Nephron progenitor cell (in vitro differentiated cells): ENCODE data around the gene KRTDAP.
A peak's percentile ranks its signal among the peaks of the same experiment; 100 is the strongest.

Source experiments
- DNase-seq: peaks from one replicate; pipeline ENCODE4 v3.0.0; 2021
- H3K27ac Mint-ChIP-seq: 2 replicates; pipeline ENCODE4 v1.8.0; 2021; ENCODE audit warnings: mild to moderate bottlenecking, moderate library complexity, mixed read lengths
- H3K27me3 Mint-ChIP-seq: 2 replicates; pipeline ENCODE4 v1.8.0; 2021; ENCODE audit warnings: mild to moderate bottlenecking, low read depth, mixed read lengths; ENCODE audit not compliant: poor library complexity
- H3K36me3 Mint-ChIP-seq: 2 replicates; pipeline ENCODE4 v1.8.0; 2021; ENCODE audit warnings: low read depth, mixed read lengths
- H3K4me1 Mint-ChIP-seq: 2 replicates; pipeline ENCODE4 v1.8.0; 2021; ENCODE audit warnings: mixed read lengths
- H3K4me3 Mint-ChIP-seq: 2 replicates; pipeline ENCODE4 v1.8.0; 2021; ENCODE audit warnings: mild to moderate bottlenecking, moderate library complexity, mixed read lengths
- H3K9me3 Mint-ChIP-seq: 2 replicates; pipeline ENCODE4 v1.8.0; 2021; ENCODE audit warnings: mild to moderate bottlenecking, moderate library complexity, mixed read lengths
- CTCF ChIP-seq: fragments of 200-600 bp; sonication (generic); IDR thresholded peaks from 2 replicates; pipeline ENCODE4 v1.5.0; 2021; ENCODE audit warnings: antibody characterized with exemption

KRTDAP gene

GRCh38 chr19:35506011-35506410 is 15.7 kb upstream of the KRTDAP start:
- H3K27ac Mint-ChIP-seq, result no peak overlapping the region
- H3K4me3 Mint-ChIP-seq, result peak overlapping the region; percentile 31
- H3K27me3 Mint-ChIP-seq, result peaks cover 41% of the 10 kb centered on the region
- H3K4me1 Mint-ChIP-seq, result peaks cover 69% of the 10 kb centered on the region
- DNase-seq, result no peak
- H3K9me3 Mint-ChIP-seq, result no peaks in the 10 kb centered on the region
- peaks cover 5% of the 10 kb centered on the region for H3K36me3 Mint-ChIP-seq
- TF ChIP-seq CTCF, result no peak

GRCh38 chr19:35502751-35503150 is 12.5 kb upstream of the KRTDAP start:
- Mint-ChIP-seq H3K9me3 (no peaks in the 10 kb centered on the region), H3K27me3 (peaks cover 15% of the 10 kb centered on the region), H3K4me3 (no peak overlapping the region), H3K4me1 (peaks cover 51% of the 10 kb centered on the region), H3K27ac (no peak overlapping the region), H3K36me3 (peaks cover 5% of the 10 kb centered on the region)
- DNase-seq, result no peak
- no peak for TF ChIP-seq CTCF

- Mint-ChIP-seq H3K4me3 (no peak overlapping the region), H3K27ac (peak overlapping the region; percentile 28), H3K27me3 (peaks cover 9% of the 10 kb centered on the region), H3K4me1 (peaks cover 42% of the 10 kb centered on the region), H3K9me3 (no peaks in the 10 kb centered on the region), H3K36me3 (peaks cover 5% of the 10 kb centered on the region)
- TF ChIP-seq CTCF, result no peak
- no peak for DNase-seq
Measured at GRCh38 chr19:35501684-35502083, 11.4 kb upstream of the KRTDAP start.

- Mint-ChIP-seq H3K36me3 (peaks cover 5% of the 10 kb centered on the region), H3K27me3 (peaks cover 12% of the 10 kb centered on the region), H3K27ac (peak overlapping the region; percentile 83), H3K4me1 (peaks cover 33% of the 10 kb centered on the region), H3K4me3 (no peak overlapping the region), H3K9me3 (no peaks in the 10 kb centered on the region)
- DNase-seq, result no peak
- TF ChIP-seq CTCF, result no peak
Measured at GRCh38 chr19:35500611-35501010, 10.3 kb upstream of the KRTDAP start.

- H3K9me3 Mint-ChIP-seq, result no peaks in the 10 kb centered on the region
- H3K36me3 Mint-ChIP-seq, result peaks cover 5% of the 10 kb centered on the region
- no peak overlapping the region for H3K27ac Mint-ChIP-seq
- H3K4me1 Mint-ChIP-seq, result peaks cover 31% of the 10 kb centered on the region
- TF ChIP-seq CTCF, result no peak
- no peak for DNase-seq
- peaks cover 5% of the 10 kb centered on the region for H3K27me3 Mint-ChIP-seq
- no peak overlapping the region for H3K4me3 Mint-ChIP-seq
Measured at GRCh38 chr19:35498984-35499527, 8.8 kb upstream of the KRTDAP start.

GRCh38 chr19:35498220-35498619 is 8.0 kb upstream of the KRTDAP start:
- Mint-ChIP-seq H3K9me3 (no peaks in the 10 kb centered on the region), H3K4me1 (peaks cover 31% of the 10 kb centered on the region), H3K4me3 (no peak overlapping the region), H3K27me3 (peaks cover 10% of the 10 kb centered on the region), H3K36me3 (peaks cover 5% of the 10 kb centered on the region), H3K27ac (peak overlapping the region; percentile 51)
- DNase-seq, result no peak
- no peak for TF ChIP-seq CTCF
